Left renal cortex interstitium (tissue), 4 donors: ENCODE data around the gene SIGLEC12. TPM values are rescaled to one million over a fixed set of nuclear protein-coding genes. Genes with fewer than 3 reads are reported as not detected.
"Not testable (repeated sequence)": the region's sequence is repeated elsewhere in the genome, so short reads cannot be mapped to it uniquely, and the experiment has no call there.

Experiments used
- DNase-seq, 4 donors: peaks; one replicate each; pipeline ENCODE4 v3.0.0-alpha.2; 2013; ENCODE audit warnings: low read depth in 4 of 4, low spot score in 2 of 4, missing footprints in 1 of 4
- polyA plus RNA-seq, 4 donors: library from polyadenylated mRNA; unstranded; fragments of 120-200 nt; gene quantifications; one replicate each; pipeline ENCODE4 v1.2.1, GENCODE V29; 2013; ENCODE audit not compliant: insufficient read length in 4 of 4

The SIGLEC12 gene
- polyA plus RNA-seq, 4 donors, result 0.07 to 0.40 (median 0.08) TPM; not detected in 1

GRCh38 chr19:51524666-51525264 lies 23.2 kb upstream of the SIGLEC12 start:
- no peak for DNase-seq

GRCh38 chr19:51521781-51522180 lies 20.2 kb upstream of the SIGLEC12 start:
- DNase-seq, result no peak

- DNase-seq, result no peak
Measured at GRCh38 chr19:51521357-51521756, 19.8 kb upstream of the SIGLEC12 start.

GRCh38 chr19:51520728-51521127 lies 19.1 kb upstream of the SIGLEC12 start:
- no peak for DNase-seq

- peak in 2 of 4 donors; percentile 4 to 16 for DNase-seq
Measured at GRCh38 chr19:51514866-51515481, 13.4 kb upstream of the SIGLEC12 start.

GRCh38 chr19:51513968-51514367 lies 12.4 kb upstream of the SIGLEC12 start:
- no peak for DNase-seq

- no peak for DNase-seq
Measured at GRCh38 chr19:51511353-51511752, 9.8 kb upstream of the SIGLEC12 start.

- no peak for DNase-seq
Measured at GRCh38 chr19:51509823-51510660, 8.4 kb upstream of the SIGLEC12 start.

- DNase-seq, result no peak
Measured at GRCh38 chr19:51508059-51508733, 6.6 kb upstream of the SIGLEC12 start.

- DNase-seq, result no peak
Measured at GRCh38 chr19:51507640-51508058, 6.0 kb upstream of the SIGLEC12 start.

- DNase-seq, result no peak
Measured at GRCh38 chr19:51507192-51507591, 5.6 kb upstream of the SIGLEC12 start.

GRCh38 chr19:51505904-51506303 lies 4.3 kb upstream of the SIGLEC12 start:
- DNase-seq, result no peak

- DNase-seq, result no peak
Measured at GRCh38 chr19:51503896-51504295, 2.3 kb upstream of the SIGLEC12 start.

GRCh38 chr19:51503286-51503817 lies 1.8 kb upstream of the SIGLEC12 start:
- DNase-seq, result no peak

- DNase-seq, result not testable (repeated sequence)
Measured at GRCh38 chr19:51500931-51501330, 669 bp downstream of the SIGLEC12 start.

- no peak for DNase-seq
Measured at GRCh38 chr19:51497666-51498065, 3.9 kb downstream of the SIGLEC12 start.

- no peak for DNase-seq
Measured at GRCh38 chr19:51493776-51494175, 7.8 kb downstream of the SIGLEC12 start.

- DNase-seq, result no peak
Measured at GRCh38 chr19:51491586-51491985, 10.0 kb downstream of the SIGLEC12 start.

GRCh38 chr19:51490676-51491075 lies 10.9 kb downstream of the SIGLEC12 start:
- no peak for DNase-seq

GRCh38 chr19:51489113-51489512 lies 12.5 kb downstream of the SIGLEC12 start:
- DNase-seq, result no peak

- DNase-seq, result no peak
Measured at GRCh38 chr19:51488491-51488890, 13.1 kb downstream of the SIGLEC12 start.
